ENCODE data around the gene PPP3CA. TPM values are rescaled to one million over a fixed set of nuclear protein-coding genes. Genes with fewer than 3 reads are reported as not detected.

Gene PPP3CA
- 78.2 TPM for total RNA-seq

GRCh38 chr4:101347267-101347556 lies at the start of gene PPP3CA:
TSS of gene PPP3CA (minus strand) at chr4:101347526.
- no peak for DNase-seq

GRCh38 chr4:101393256-101393655 lies 45.9 kb upstream of the PPP3CA start:
- DNase-seq, result no peak

GRCh38 chr4:101370663-101371210 lies 23.4 kb upstream of the PPP3CA start:
- DNase-seq, result no peak

GRCh38 chr4:101367201-101367600 lies 19.9 kb upstream of the PPP3CA start:
- DNase-seq, result no peak

GRCh38 chr4:101366331-101366730 lies 19.0 kb upstream of the PPP3CA start:
- no peak for DNase-seq

GRCh38 chr4:101357751-101358150 lies 10.4 kb upstream of the PPP3CA start:
- DNase-seq, result no peak

GRCh38 chr4:101356928-101357327 lies 9.6 kb upstream of the PPP3CA start:
- DNase-seq, result peak; percentile 6

- no peak for DNase-seq
Measured at GRCh38 chr4:101355767-101356702, 8.7 kb upstream of the PPP3CA start.

- no peak for DNase-seq
Measured at GRCh38 chr4:101355246-101355645, 7.9 kb upstream of the PPP3CA start.

GRCh38 chr4:101349801-101350064 lies 2.4 kb upstream of the PPP3CA start:
- no peak for DNase-seq

GRCh38 chr4:101348995-101349800 lies 1.9 kb upstream of the PPP3CA start:
- peak; percentile 60 for DNase-seq

- no peak for DNase-seq
Measured at GRCh38 chr4:101348367-101348827, 1.1 kb upstream of the PPP3CA start.

- DNase-seq, result peak; percentile 99
Measured at GRCh38 chr4:101347557-101348366, 436 bp upstream of the PPP3CA start.

- peak; percentile 81 for DNase-seq
Measured at GRCh38 chr4:101346351-101347266, 717 bp downstream of the PPP3CA start.

GRCh38 chr4:101345596-101346350 lies 1.6 kb downstream of the PPP3CA start:
- peak; percentile 74 for DNase-seq

- DNase-seq, result no peak
Measured at GRCh38 chr4:101345271-101345595, 2.1 kb downstream of the PPP3CA start.

- DNase-seq, result no peak
Measured at GRCh38 chr4:101339332-101339731, 8.0 kb downstream of the PPP3CA start.

- no peak for DNase-seq
Measured at GRCh38 chr4:101337688-101338087, 9.6 kb downstream of the PPP3CA start.

GRCh38 chr4:101334963-101335572 lies 12.3 kb downstream of the PPP3CA start:
- no peak for DNase-seq

- DNase-seq, result no peak
Measured at GRCh38 chr4:101332424-101332823, 14.9 kb downstream of the PPP3CA start.
